H1 (cell line): ENCODE measurements around the gene SLC37A1. TPM values are rescaled to one million over a fixed set of nuclear protein-coding genes. Genes with fewer than 3 reads are reported as not detected.

Experiments
- CTCF ChIA-PET: fragments of 300-600 bp; sonication (Branson Sonifier 250); formaldehyde crosslinking; loops from one replicate; lab custom pipeline; 2021; ENCODE audit not compliant: partially characterized antibody; lab: Charles Lee
- POLR2A ChIA-PET: fragments of 300-600 bp; sonication (Branson Sonifier 250); formaldehyde crosslinking; loops from one replicate; lab custom pipeline; 2021; ENCODE audit warnings: inconsistent platforms; ENCODE audit not compliant: partially characterized antibody; lab: Charles Lee
- DNase-seq, 2 experiments: peaks; one replicate each; pipeline versions ENCODE4 v3.0.0 to v3.0.0-alpha.2; 2010 to 2022; ENCODE audit warnings: low spot score in 2 of 2, low read depth in 1 of 2, mixed read lengths in 1 of 2
- FAIRE-seq: peaks from 2 replicates; lab custom pipeline; 2011; peaks lifted over from hg19 to GRCh38; lab: Jason Lieb, UNC
- H2AFZ ChIP-seq: 2 replicates; pipeline ENCODE4 v1.8.1; 2012; ENCODE audit warnings: low read length, inconsistent platforms
- H2AK5ac ChIP-seq: 2 replicates; pipeline ENCODE4 v1.6.1; 2013; ENCODE audit warnings: low read depth, low read length
- H2BK120ac ChIP-seq: replicated peaks from 2 replicates; pipeline ENCODE3; 2013; ENCODE audit warnings: low read depth, low read length, inconsistent platforms
- H2BK12ac ChIP-seq: 2 replicates; pipeline ENCODE4 v1.6.1; 2013; ENCODE audit warnings: low read depth, low read length
- H2BK15ac ChIP-seq: 2 replicates; pipeline ENCODE4 v1.6.1; 2013; ENCODE audit warnings: low read length
- H2BK20ac ChIP-seq: 2 replicates; pipeline ENCODE4 v1.6.1; 2013; ENCODE audit warnings: low read length
- H2BK5ac ChIP-seq: 2 replicates; pipeline ENCODE4 v1.6.1; 2013; ENCODE audit warnings: low read depth, low read length
- H3K14ac ChIP-seq: 2 replicates; pipeline ENCODE4 v1.6.1; 2013; ENCODE audit warnings: inconsistent platforms; ENCODE audit not compliant: insufficient read length
- H3K18ac ChIP-seq: 2 replicates; pipeline ENCODE4 v1.6.1; 2013; ENCODE audit warnings: low read length; ENCODE audit errors: extremely low read depth
- H3K23ac ChIP-seq: 2 replicates; pipeline ENCODE4 v1.6.1; 2013; ENCODE audit warnings: inconsistent platforms; ENCODE audit not compliant: insufficient read length
- H3K23me2 ChIP-seq: 2 replicates; pipeline ENCODE4 v1.6.1; 2013; ENCODE audit warnings: low read depth, low read length
- H3K27ac ChIP-seq: 2 replicates; pipeline ENCODE4 v1.6.1; 2011; ENCODE audit warnings: low read depth, low read length, inconsistent platforms
- H3K27me3 ChIP-seq, 4 experiments: replicated peaks in 1 of 4; 1 replicate in 1 of 4; 2 replicates in 3 of 4; pipeline versions ENCODE4 v1.6.1 to v1.8.1; 2011 to 2013; ENCODE audit warnings: low read length in 3 of 4, mild to moderate bottlenecking in 3 of 4, inconsistent platforms in 2 of 4, mixed read lengths in 2 of 4, moderate library complexity in 1 of 4; ENCODE audit not compliant: control insufficient read depth in 3 of 4, insufficient read depth in 3 of 4; ENCODE audit errors: extremely low read depth in 1 of 4
- H3K36me3 ChIP-seq, 4 experiments: 2 replicates each; pipeline versions ENCODE4 v1.6.1 to v1.8.1; 2011 to 2013; ENCODE audit warnings: mild to moderate bottlenecking in 4 of 4, low read length in 3 of 4, moderate library complexity in 2 of 4, control low read depth in 1 of 4, inconsistent platforms in 1 of 4; ENCODE audit not compliant: insufficient read depth in 4 of 4, control insufficient read depth in 2 of 4
- H3K4ac ChIP-seq: replicated peaks from 2 replicates; pipeline ENCODE3; 2013; ENCODE audit warnings: low read length, low read depth, mixed read lengths, inconsistent platforms; ENCODE audit not compliant: insufficient read length
- H3K4me1 ChIP-seq, 4 experiments: replicated peaks in 1 of 4; 1 replicate in 1 of 4; 2 replicates in 3 of 4; pipeline versions ENCODE4 v1.6.1 to v1.8.1; 2011 to 2013; ENCODE audit warnings: low read length in 3 of 4, inconsistent platforms in 2 of 4, mixed read lengths in 1 of 4; ENCODE audit not compliant: insufficient read depth in 4 of 4, control insufficient read depth in 3 of 4
- H3K4me2 ChIP-seq, 2 experiments: 2 replicates each; pipeline versions ENCODE4 v1.6.1 to v1.8.1; 2011 to 2013; ENCODE audit warnings: low read depth in 2 of 2, low read length in 2 of 2, control low read depth in 1 of 2, inconsistent platforms in 1 of 2, mild to moderate bottlenecking in 1 of 2; ENCODE audit not compliant: insufficient read depth in 1 of 2
- H3K4me3 ChIP-seq, 4 experiments: fragments of 200-600, 300-600 bp in 1 of 4; sonication (generic), shearing (Covaris generic), sonication (Bioruptor Twin) in 1 of 4; 2 replicates each; pipeline versions ENCODE4 v1.5.1 to v1.8.1; 2011 to 2016; ENCODE audit warnings: low read length in 4 of 4, low read depth in 3 of 4, control low read depth in 2 of 4, inconsistent platforms in 2 of 4, mild to moderate bottlenecking in 2 of 4, mixed read lengths in 1 of 4, moderate library complexity in 1 of 4; ENCODE audit not compliant: insufficient read depth in 2 of 4; ENCODE audit errors: extremely low read depth in 1 of 4
- H3K56ac ChIP-seq: replicated peaks from 2 replicates; pipeline ENCODE3; 2013; ENCODE audit warnings: low read depth, mild to moderate bottlenecking, mixed read lengths, low read length, inconsistent platforms; ENCODE audit not compliant: insufficient read length
- H3K79me1 ChIP-seq: 2 replicates; pipeline ENCODE4 v1.6.1; 2013; ENCODE audit warnings: low read depth, low read length, control low read depth
- H3K79me2 ChIP-seq, 2 experiments: 2 replicates each; pipeline versions ENCODE4 v1.6.1 to v1.8.1; 2012 to 2013; ENCODE audit warnings: low read length in 2 of 2, mild to moderate bottlenecking in 2 of 2, inconsistent platforms in 1 of 2; ENCODE audit not compliant: insufficient read depth in 2 of 2, control insufficient read depth in 1 of 2
- H3K9ac ChIP-seq, 4 experiments: replicated peaks in 1 of 4; 1 replicate in 1 of 4; 2 replicates in 3 of 4; pipeline versions ENCODE4 v1.6.1 to v1.8.1; 2011 to 2013; ENCODE audit warnings: low read depth in 3 of 4, low read length in 3 of 4, control low read depth in 2 of 4, mild to moderate bottlenecking in 2 of 4, moderate library complexity in 2 of 4, inconsistent platforms in 1 of 4; ENCODE audit errors: extremely low read depth in 1 of 4
- H3K9me3 ChIP-seq, 2 experiments: 2 replicates each; pipeline versions ENCODE4 v1.6.1 to v1.8.1; 2012 to 2013; ENCODE audit warnings: mild to moderate bottlenecking in 2 of 2, moderate library complexity in 2 of 2, control low read depth in 1 of 2, inconsistent platforms in 1 of 2, low read depth in 1 of 2, low read length in 1 of 2, mixed read lengths in 1 of 2; ENCODE audit not compliant: insufficient read depth in 2 of 2
- H4K20me1 ChIP-seq, 2 experiments: replicated peaks in 1 of 2; 2 replicates each; pipeline versions ENCODE3 to v1.8.1; 2011 to 2013; ENCODE audit warnings: inconsistent platforms in 2 of 2, low read length in 2 of 2, mild to moderate bottlenecking in 1 of 2; ENCODE audit not compliant: insufficient read depth in 2 of 2, control insufficient read depth in 1 of 2
- H4K5ac ChIP-seq: 2 replicates; pipeline ENCODE4 v1.6.1; 2013; ENCODE audit warnings: low read length, low read depth, mixed read lengths, inconsistent platforms; ENCODE audit not compliant: insufficient read length
- H4K8ac ChIP-seq: 2 replicates; pipeline ENCODE4 v1.8.0; 2013; ENCODE audit warnings: mild to moderate bottlenecking, moderate library complexity, low read length, inconsistent platforms; ENCODE audit not compliant: insufficient read depth; ENCODE audit errors: extremely low read depth
- H4K91ac ChIP-seq: replicated peaks from 2 replicates; pipeline ENCODE3; 2013; ENCODE audit warnings: low read length, mixed read lengths, inconsistent platforms; ENCODE audit not compliant: insufficient read length
- ASH2L ChIP-seq: fragments of 200-600, 300-600 bp; sonication (generic); IDR thresholded peaks from one replicate; pipeline ENCODE4 v1.7.1; 2017; ENCODE audit warnings: low read length
- BACH1 ChIP-seq: IDR thresholded peaks from 2 replicates; pipeline ENCODE4 v1.6.1; 2012; ENCODE audit warnings: low read length, improper control_type of control experiment
- CBX8 ChIP-seq: fragments of 300-800, 300-1000 bp; sonication (generic); IDR thresholded peaks from 2 replicates; pipeline ENCODE4 v1.7.1; 2016; ENCODE audit warnings: low read depth, low read length, borderline replicate concordance
- CEBPB ChIP-seq: IDR thresholded peaks from 2 replicates; pipeline ENCODE4 v1.6.1; 2012; ENCODE audit warnings: low read depth, low read length
- CREB1 ChIP-seq: IDR thresholded peaks from 2 replicates; pipeline ENCODE4 v1.6.1; 2012; ENCODE audit warnings: inconsistent platforms
- CTBP2 ChIP-seq: IDR thresholded peaks from 2 replicates; pipeline ENCODE4 v1.7.0; 2011; ENCODE audit warnings: borderline replicate concordance, mild to moderate bottlenecking, moderate library complexity, mixed read lengths, low read length; ENCODE audit not compliant: insufficient read depth, insufficient read length
- JUND ChIP-seq: IDR thresholded peaks from 2 replicates; pipeline ENCODE4 v1.6.1; 2011; ENCODE audit warnings: mild to moderate bottlenecking, improper control_type of control experiment, low read length
- POLR2A ChIP-seq, 2 experiments: IDR thresholded peaks; 1 replicate in 1 of 2; 2 replicates in 1 of 2; pipeline ENCODE4 v1.6.1; 2011; ENCODE audit warnings: low read depth in 2 of 2, low read length in 2 of 2, mild to moderate bottlenecking in 2 of 2; ENCODE audit errors: control extremely low read depth in 1 of 2
- SIX5 ChIP-seq: IDR thresholded peaks from 2 replicates; pipeline ENCODE4 v1.6.1; 2011; ENCODE audit warnings: mild to moderate bottlenecking, low read depth, low read length
- SUZ12 ChIP-seq: fragments of 200-600 bp; sonication (generic); IDR thresholded peaks from 2 replicates; pipeline ENCODE4 v1.6.1; 2012; ENCODE audit warnings: mild to moderate bottlenecking, inconsistent platforms, low read length, moderate library complexity, mixed read lengths
- WGBS, 2 experiments: shearing (Covaris generic) in 1 of 2; methylation state at CpG; one replicate each; pipeline versions ENCODE4 v1.1.6 to v1.1.7; 2013 to 2015; ENCODE audit warnings: low lambda C conversion rate in 2 of 2, mixed read lengths in 2 of 2, inconsistent platforms in 1 of 2, low coverage in 1 of 2, missing lambda C conversion rate in 1 of 2; ENCODE audit not compliant: insufficient replicate concordance in 2 of 2, insufficient coverage in 1 of 2, insufficient read length in 1 of 2; ENCODE audit errors: extremely low coverage in 1 of 2, missing lambda C conversion rate in 1 of 2; 5-methylcytosine and 5-hydroxymethylcytosine counted together
- polyA plus RNA-seq, 7 experiments: library from polyadenylated mRNA; depleted of rRNA in 3 of 7; stranded (reverse) in 5 of 7; unstranded in 2 of 7; fragments of >200 nt in 5 of 7; fragments of 200-250 nt in 2 of 7; gene quantifications; 1 replicate in 5 of 7; 2 replicates in 1 of 7; 4 replicates in 1 of 7; pipeline versions ENCODE4 v1.2.1 to v1.2.3, GENCODE V29; 2011 to 2013; ENCODE audit warnings: missing spikeins in 2 of 7, mixed read lengths in 2 of 7
- total RNA-seq: library from RNA; stranded (reverse); fragmentation: NEBNext Ultra II Directional; extraction: Animal tissue kit (Norgen Biotek cat#: 25700); gene quantifications from 2 replicates; pipeline ENCODE4 v1.2.1, GENCODE V29; 2021
- TF ChIP-seq, protein P1 (sequence below), 3 experiments: IDR thresholded peaks; 1 replicate in 2 of 3; 2 replicates in 1 of 3; pipeline versions ENCODE4 v1.5.1 to v1.6.1; 2011; ENCODE audit warnings: low read length in 3 of 3, mild to moderate bottlenecking in 3 of 3, inconsistent platforms in 2 of 3, low read depth in 1 of 3, moderate library complexity in 1 of 3; ENCODE audit not compliant: insufficient read depth in 1 of 3; ENCODE audit errors: control extremely low read depth in 1 of 3

The SLC37A1 gene
- total and polyA plus RNA-seq, 2 of the 8 experiments (the other 6 are each of a cell fraction or from before 2014, with no cell fraction given): 15.6 to 30.9 TPM

- no peak for DNase-seq
- Histone ChIP-seq H3K36me3 (peaks cover 0 to 6% (median under 1%) of the 10 kb centered on the region in 4 experiments; a peak in 4 of 8 replicates), H3K14ac (no peak overlapping the region), H3K9me3 (no peaks in the 10 kb centered on the region), H3K4ac (no peak overlapping the region), H3K4me3 (no peak overlapping the region), H3K4me2 (no peak overlapping the region), H2AK5ac (no peak overlapping the region), H3K9ac (no peak overlapping the region), H2AFZ (no peak overlapping the region), H4K8ac (no peak overlapping the region), H3K27ac (no peak overlapping the region), H3K27me3 (no peaks in the 10 kb centered on the region), H2BK12ac (no peak overlapping the region), H2BK5ac (no peak overlapping the region), H4K91ac (no peak overlapping the region), H4K5ac (no peak overlapping the region), H3K18ac (no peak overlapping the region), H3K23ac (no peak overlapping the region), H3K23me2 (no peaks in the 10 kb centered on the region), H4K20me1 (peaks cover 2 to 5% of the 10 kb centered on the region in 2 experiments), H3K56ac (no peak overlapping the region), H2BK20ac (no peak overlapping the region), H2BK15ac (no peak overlapping the region; the same call in 1 of the 2 replicates), H3K79me2 (no peaks in the 10 kb centered on the region; a peak in 1 of 4 replicates), H3K4me1 (peaks cover 0 to 7% (median 1%) of the 10 kb centered on the region in 4 experiments; a peak in 1 of 7 replicates), H2BK120ac (no peak overlapping the region), H3K79me1 (no peaks in the 10 kb centered on the region; the same call in 1 of the 2 replicates)
- WGBS, 2 experiments: 88% methylated on average over 16 of the region's 18 CpGs; no CpG with 5 or more reads in 1 of the 2 experiments
- no peak for FAIRE-seq
- ChIA-PET POLR2A (interaction anchor here (0.9 kb wide), 1 partner anchor 10 kb away, joined by 3 read pairs; no protein-coding TSS in a partner anchor), CTCF (interaction anchor here (0.6 to 1.1 kb wide), 3 partner anchors 65 to 353 kb away, joined by 3 read pairs; no protein-coding TSS in a partner anchor)
- TF ChIP-seq CEBPB (no peak), CBX8 (no peak), SUZ12 (no peak), ASH2L (no peak), BACH1 (no peak), CTBP2 (no peak), JUND (no peak), CREB1 (no peak), SIX5 (no peak), POLR2A (IDR thresholded peaks at IDR 0.05; ENCODE audit: control extremely low read depth in 1 of 2, low read depth in 2 of 2, low read length in 2 of 2) (no peak)
- TF ChIP-seq, protein P1, sequence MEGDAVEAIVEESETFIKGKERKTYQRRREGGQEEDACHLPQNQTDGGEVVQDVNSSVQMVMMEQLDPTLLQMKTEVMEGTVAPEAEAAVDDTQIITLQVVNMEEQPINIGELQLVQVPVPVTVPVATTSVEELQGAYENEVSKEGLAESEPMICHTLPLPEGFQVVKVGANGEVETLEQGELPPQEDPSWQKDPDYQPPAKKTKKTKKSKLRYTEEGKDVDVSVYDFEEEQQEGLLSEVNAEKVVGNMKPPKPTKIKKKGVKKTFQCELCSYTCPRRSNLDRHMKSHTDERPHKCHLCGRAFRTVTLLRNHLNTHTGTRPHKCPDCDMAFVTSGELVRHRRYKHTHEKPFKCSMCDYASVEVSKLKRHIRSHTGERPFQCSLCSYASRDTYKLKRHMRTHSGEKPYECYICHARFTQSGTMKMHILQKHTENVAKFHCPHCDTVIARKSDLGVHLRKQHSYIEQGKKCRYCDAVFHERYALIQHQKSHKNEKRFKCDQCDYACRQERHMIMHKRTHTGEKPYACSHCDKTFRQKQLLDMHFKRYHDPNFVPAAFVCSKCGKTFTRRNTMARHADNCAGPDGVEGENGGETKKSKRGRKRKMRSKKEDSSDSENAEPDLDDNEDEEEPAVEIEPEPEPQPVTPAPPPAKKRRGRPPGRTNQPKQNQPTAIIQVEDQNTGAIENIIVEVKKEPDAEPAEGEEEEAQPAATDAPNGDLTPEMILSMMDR (IDR thresholded peaks at IDR 0.05; ENCODE audit: control extremely low read depth in 1 of 3, insufficient read depth in 1 of 3, low read depth in 1 of 3, low read length in 3 of 3): no peak
Observed at GRCh38 chr21:42532466-42533181, 19.0 kb downstream of the SLC37A1 start.
